BLaER1 treated with 17β-estradiol and CSF1 and Interleukin-3, amounts not matched to agents 10 nM and 100 nM (cell line): ENCODE measurements around the gene IRF6.

ENCODE experiments used
- H3K27ac ChIP-seq, 11 experiments: shearing (Covaris generic); formaldehyde crosslinking; 2 replicates each; pipeline ENCODE4 v1.8.1; 2022
- H3K27me3 ChIP-seq, 11 experiments: shearing (Covaris generic); formaldehyde crosslinking; 2 replicates each; pipeline ENCODE4 v1.8.1; 2022
- H3K36me3 ChIP-seq, 11 experiments: shearing (Covaris generic); formaldehyde crosslinking; 2 replicates each; pipeline ENCODE4 v1.8.1; 2022
- H3K4me1 ChIP-seq, 10 experiments: shearing (Covaris generic); formaldehyde crosslinking; 2 replicates each; pipeline ENCODE4 v1.8.1; 2022
- H3K4me2 ChIP-seq, 11 experiments: shearing (Covaris generic); formaldehyde crosslinking; 2 replicates each; pipeline ENCODE4 v1.8.1; 2022
- H3K4me3 ChIP-seq, 10 experiments: shearing (Covaris generic); formaldehyde crosslinking; 2 replicates each; pipeline ENCODE4 v1.8.1; 2022
- H3K9ac ChIP-seq, 11 experiments: shearing (Covaris generic); formaldehyde crosslinking; 2 replicates each; pipeline ENCODE4 v1.8.1; 2022
- H3K9me3 ChIP-seq, 11 experiments: shearing (Covaris generic); formaldehyde crosslinking; replicated peaks in 1 of 11; 2 replicates each; pipeline ENCODE4 v1.8.1; 2022
- H4K20me1 ChIP-seq, 11 experiments: shearing (Covaris generic); formaldehyde crosslinking; 2 replicates each; pipeline ENCODE4 v1.8.1; 2022
- Cebpa-rat ChIP-seq, 11 experiments: shearing (Covaris generic); IDR thresholded peaks; 2 replicates each; pipeline ENCODE4 v1.8.1; 2022

IRF6 gene

GRCh38 chr1:209787551-209787950 lies 18.4 kb downstream of the IRF6 start:
- no peak overlapping the region for H3K27ac ChIP-seq
- peaks cover 0 to 9% (median 6%) of the 10 kb centered on the region in 11 experiments; a peak in 17 of 22 replicates for H3K36me3 ChIP-seq
- peaks cover 12 to 23% (median 18%) of the 10 kb centered on the region in 10 experiments for H3K4me1 ChIP-seq
- TF ChIP-seq Cebpa-rat (IDR thresholded peaks at IDR 0.05), result no peak
- peaks cover 0 to 9% (median 0%) of the 10 kb centered on the region in 11 experiments; a peak in 3 of 22 replicates for H3K9me3 ChIP-seq
- H4K20me1 ChIP-seq, result no peaks in the 10 kb centered on the region
- H3K4me3 ChIP-seq, result no peak overlapping the region
- no peaks in the 10 kb centered on the region for H3K27me3 ChIP-seq
- no peak overlapping the region for H3K9ac ChIP-seq
- H3K4me2 ChIP-seq, result no peak overlapping the region

GRCh38 chr1:209786146-209786545 lies 19.8 kb downstream of the IRF6 start:
- H3K36me3 ChIP-seq, result peaks cover 0 to 23% (median 20%) of the 10 kb centered on the region in 11 experiments; a peak in 19 of 22 replicates
- no peak for TF ChIP-seq Cebpa-rat (IDR thresholded peaks at IDR 0.05)
- peaks cover 0 to 9% (median 0%) of the 10 kb centered on the region in 11 experiments; a peak in 3 of 22 replicates for H3K9me3 ChIP-seq
- H3K27me3 ChIP-seq, result no peaks in the 10 kb centered on the region
- H3K4me1 ChIP-seq, result peaks cover 12 to 25% (median 18%) of the 10 kb centered on the region in 10 experiments
- no peak overlapping the region for H3K4me2 ChIP-seq
- H4K20me1 ChIP-seq, result no peaks in the 10 kb centered on the region
- H3K9ac ChIP-seq, result no peak overlapping the region
- H3K27ac ChIP-seq, result no peak overlapping the region
- no peak overlapping the region for H3K4me3 ChIP-seq

- H4K20me1 ChIP-seq, result no peaks in the 10 kb centered on the region
- peaks cover 0 to 9% (median 0%) of the 10 kb centered on the region in 11 experiments; a peak in 3 of 22 replicates for H3K9me3 ChIP-seq
- no peak for TF ChIP-seq Cebpa-rat (IDR thresholded peaks at IDR 0.05)
- H3K36me3 ChIP-seq, result peaks cover 0 to 29% (median 24%) of the 10 kb centered on the region in 11 experiments; a peak in 19 of 22 replicates
- no peak overlapping the region; a peak in 1 of 20 replicates for H3K4me3 ChIP-seq
- H3K4me2 ChIP-seq, result peak overlapping the region in 1 of 11 experiments; percentile 60; a peak in 1 of 22 replicates
- peak overlapping the region in 4 of 11 experiments; percentile 79 to 87 (median 84); a peak in 6 of 22 replicates for H3K27ac ChIP-seq
- H3K27me3 ChIP-seq, result no peaks in the 10 kb centered on the region
- H3K9ac ChIP-seq, result no peak overlapping the region
- H3K4me1 ChIP-seq, result peaks cover 12 to 25% (median 18%) of the 10 kb centered on the region in 10 experiments
These were observed 20.4 kb downstream of the IRF6 start for GRCh38 chr1:209785592-209785991.

- Histone ChIP-seq H4K20me1 (no peaks in the 10 kb centered on the region), H3K4me1 (peaks cover 12 to 25% (median 18%) of the 10 kb centered on the region in 10 experiments), H3K9ac (peak within 1 kb of the TSS; percentile 80 to 92 (median 84)), H3K9me3 (peaks cover 0 to 9% (median 0%) of the 10 kb centered on the region in 11 experiments; a peak in 3 of 22 replicates), H3K4me3 (peak within 1 kb of the TSS; percentile 61 to 82 (median 72)), H3K27ac (peak within 1 kb of the TSS; percentile 71 to 87 (median 79)), H3K4me2 (peak within 1 kb of the TSS; percentile 83 to 98 (median 87)), H3K27me3 (no peaks in the 10 kb centered on the region), H3K36me3 (peaks cover 4 to 40% (median 35%) of the 10 kb centered on the region in 11 experiments; a peak in 20 of 22 replicates)
- TF ChIP-seq Cebpa-rat (IDR thresholded peaks at IDR 0.05), result no peak
These were observed 21.4 kb downstream of the IRF6 start, which contains the start of gene C1orf74 for GRCh38 chr1:209784265-209785169. TSS of gene C1orf74 (minus strand) at chr1:209784559. CDS start at chr1:209783634, 925 bp downstream.

GRCh38 chr1:209783386-209783785 lies 22.6 kb downstream of the IRF6 start:
- TF ChIP-seq Cebpa-rat (IDR thresholded peaks at IDR 0.05), result no peak
- H3K4me1 ChIP-seq, result peaks cover 12 to 25% (median 18%) of the 10 kb centered on the region in 10 experiments
- H4K20me1 ChIP-seq, result no peaks in the 10 kb centered on the region
- peak overlapping the region; percentile 83 to 98 (median 87) for H3K4me2 ChIP-seq
- H3K4me3 ChIP-seq, result peak overlapping the region; percentile 61 to 82 (median 72)
- peaks cover 4 to 51% (median 46%) of the 10 kb centered on the region in 11 experiments; a peak in 20 of 22 replicates for H3K36me3 ChIP-seq
- H3K27ac ChIP-seq, result peak overlapping the region in 6 of 11 experiments; percentile 77 to 87 (median 84); a peak in 7 of 22 replicates
- peak overlapping the region; percentile 80 to 92 (median 84); a peak in 19 of 22 replicates for H3K9ac ChIP-seq
- H3K27me3 ChIP-seq, result no peaks in the 10 kb centered on the region
- H3K9me3 ChIP-seq, result peaks cover 0 to 9% (median 0%) of the 10 kb centered on the region in 11 experiments; a peak in 3 of 22 replicates

- no peak overlapping the region for H3K27ac ChIP-seq
- H3K4me3 ChIP-seq, result no peak overlapping the region
- no peak overlapping the region for H3K4me2 ChIP-seq
- peaks cover 0 to 4% (median 0%) of the 10 kb centered on the region in 11 experiments; a peak in 2 of 22 replicates for H4K20me1 ChIP-seq
- no peaks in the 10 kb centered on the region for H3K27me3 ChIP-seq
- H3K9me3 ChIP-seq, result peaks cover 0 to 5% (median 0%) of the 10 kb centered on the region in 11 experiments; a peak in 3 of 22 replicates
- H3K9ac ChIP-seq, result peak overlapping the region in 1 of 11 experiments; percentile 6; a peak in 1 of 22 replicates
- peaks cover 20 to 35% (median 27%) of the 10 kb centered on the region in 10 experiments for H3K4me1 ChIP-seq
- H3K36me3 ChIP-seq, result peaks cover 7 to 82% (median 78%) of the 10 kb centered on the region in 11 experiments; a peak in 20 of 22 replicates
- TF ChIP-seq Cebpa-rat (IDR thresholded peaks at IDR 0.05), result no peak
These were observed 25.7 kb downstream of the IRF6 start for GRCh38 chr1:209780268-209780667.

- no peak overlapping the region for H3K4me3 ChIP-seq
- no peaks in the 10 kb centered on the region for H3K27me3 ChIP-seq
- H4K20me1 ChIP-seq, result peaks cover 0 to 10% (median 0%) of the 10 kb centered on the region in 11 experiments; a peak in 2 of 22 replicates
- no peak overlapping the region for H3K27ac ChIP-seq
- peaks cover 23 to 40% (median 33%) of the 10 kb centered on the region in 10 experiments for H3K4me1 ChIP-seq
- no peak overlapping the region for H3K4me2 ChIP-seq
- no peak for TF ChIP-seq Cebpa-rat (IDR thresholded peaks at IDR 0.05)
- H3K36me3 ChIP-seq, result peaks cover 7 to 96% (median 84%) of the 10 kb centered on the region in 11 experiments; a peak in 20 of 22 replicates
- H3K9me3 ChIP-seq, result no peaks in the 10 kb centered on the region
- no peak overlapping the region for H3K9ac ChIP-seq
These were observed 27.8 kb downstream of the IRF6 start for GRCh38 chr1:209778102-209778501.

- no peak overlapping the region for H3K27ac ChIP-seq
- peaks cover 7 to 96% (median 85%) of the 10 kb centered on the region in 11 experiments; a peak in 20 of 22 replicates for H3K36me3 ChIP-seq
- H3K9me3 ChIP-seq, result no peaks in the 10 kb centered on the region
- no peaks in the 10 kb centered on the region for H3K27me3 ChIP-seq
- no peak overlapping the region for H3K4me3 ChIP-seq
- TF ChIP-seq Cebpa-rat (IDR thresholded peaks at IDR 0.05), result no peak
- no peak overlapping the region for H3K9ac ChIP-seq
- no peak overlapping the region for H3K4me2 ChIP-seq
- peaks cover 0 to 12% (median 0%) of the 10 kb centered on the region in 11 experiments; a peak in 2 of 22 replicates for H4K20me1 ChIP-seq
- peaks cover 22 to 40% (median 34%) of the 10 kb centered on the region in 10 experiments for H3K4me1 ChIP-seq
These were observed 28.4 kb downstream of the IRF6 start for GRCh38 chr1:209777587-209777986.
